GM12891 (cell line): Measurements from ENCODE around the gene C1QTNF12.

ENCODE experiments used
- DNase-seq: peaks from one replicate; pipeline ENCODE4 v3.0.0; 2011; ENCODE audit warnings: low spot score; ENCODE audit not compliant: insufficient read length
- FAIRE-seq: peaks from 2 replicates; lab custom pipeline; 2011; peaks lifted over from hg19 to GRCh38; lab: Jason Lieb, UNC
- PAX5 ChIP-seq: IDR thresholded peaks from 2 replicates; pipeline ENCODE4 v1.6.1; 2011; ENCODE audit warnings: low read length, moderate library complexity, mild to moderate bottlenecking; ENCODE audit not compliant: insufficient read depth, severe bottlenecking
- POLR2A ChIP-seq: IDR thresholded peaks from 2 replicates; pipeline ENCODE4 v1.6.1; 2011; ENCODE audit warnings: low read depth, low read length, control low read depth
- POLR2AphosphoS5 ChIP-seq: IDR thresholded peaks from 2 replicates; pipeline ENCODE4 v1.6.1; 2011; ENCODE audit warnings: low read depth, low read length, control low read depth
- POU2F2 ChIP-seq: IDR thresholded peaks from 2 replicates; pipeline ENCODE4 v1.6.1; 2011; ENCODE audit warnings: low read depth, mild to moderate bottlenecking, control low read depth, low read length, moderate library complexity
- SPI1 ChIP-seq: IDR thresholded peaks from 2 replicates; pipeline ENCODE4 v1.6.1; 2011; ENCODE audit warnings: low read depth, low read length, control low read depth
- TAF1 ChIP-seq: IDR thresholded peaks from 2 replicates; pipeline ENCODE4 v1.6.1; 2011; ENCODE audit warnings: low read depth, low read length, control low read depth

Gene C1QTNF12

GRCh38 chr1:1203561-1204424, 42.7 kb downstream of the C1QTNF12 start:
- no peak for FAIRE-seq
- DNase-seq: no peak
- TF ChIP-seq TAF1 (no peak), POLR2AphosphoS5 (no peak), POLR2A (no peak), PAX5 (no peak), SPI1 (no peak), POU2F2 (no peak)

GRCh38 chr1:1202831-1203560, 43.5 kb downstream of the C1QTNF12 start:
- DNase-seq (no peak), FAIRE-seq (no peak)
- TF ChIP-seq POLR2AphosphoS5 (no peak), PAX5 (no peak), SPI1 (no peak), TAF1 (no peak)

DNA sequence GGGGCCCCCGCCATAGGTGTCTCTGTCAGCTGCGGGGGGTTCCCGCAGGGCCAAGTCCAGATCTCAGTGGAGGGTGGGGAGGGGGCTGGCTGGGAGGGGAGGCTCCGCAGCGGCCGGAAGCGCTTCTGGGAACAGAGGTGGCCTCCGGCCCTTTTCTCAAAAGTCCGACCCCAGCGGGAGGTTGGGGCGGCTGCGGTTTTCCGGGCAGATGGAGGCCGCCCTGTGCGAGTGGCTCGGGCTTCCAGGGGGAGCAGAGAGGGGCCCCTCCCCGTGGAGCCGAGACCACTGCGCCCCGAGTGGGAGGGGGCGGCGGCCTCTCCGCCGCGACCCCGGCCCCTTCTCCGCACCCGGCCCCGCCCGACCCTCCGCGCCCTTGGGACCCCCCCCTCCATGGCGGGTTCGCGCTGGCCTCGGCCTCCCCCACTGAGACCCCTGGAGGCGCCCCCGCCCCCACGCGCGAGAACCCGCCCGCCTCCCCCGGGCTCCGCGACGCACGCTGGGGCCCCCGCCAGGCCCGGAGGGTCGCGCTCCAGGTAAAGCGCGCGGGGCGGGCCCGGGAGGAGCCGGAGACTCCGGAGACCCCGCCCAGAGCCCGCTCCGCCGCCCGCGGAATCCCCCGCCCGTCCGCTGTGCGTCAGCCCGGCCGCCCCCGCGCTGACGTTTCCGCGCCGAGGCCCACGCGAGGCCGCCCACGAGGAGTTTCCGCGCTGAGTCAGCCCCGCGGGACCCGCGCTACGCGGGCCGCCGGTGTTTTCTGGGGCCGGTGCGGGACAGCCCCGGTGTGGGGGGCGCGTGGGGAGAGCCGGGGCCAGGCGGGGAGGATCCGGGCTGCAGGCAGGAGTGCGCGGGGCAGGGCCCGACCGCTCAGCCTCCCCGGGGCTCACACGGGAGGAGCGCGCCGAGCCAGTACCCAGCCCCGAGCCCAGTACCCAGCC, 45.4 kb downstream of the C1QTNF12 start:
- TF ChIP-seq PAX5: no peak
- no peak for TF ChIP-seq POU2F2
- TF ChIP-seq POLR2A: no peak
- TF ChIP-seq TAF1: no peak
- TF ChIP-seq POLR2AphosphoS5: no peak
- no peak for TF ChIP-seq SPI1
- FAIRE-seq (no peak), DNase-seq (no peak)

- no peak for TF ChIP-seq TAF1
- TF ChIP-seq POU2F2: no peak
- no peak for TF ChIP-seq POLR2A
- TF ChIP-seq SPI1: no peak
- TF ChIP-seq POLR2AphosphoS5: no peak
- TF ChIP-seq PAX5: no peak
- no peak for DNase-seq
- no peak for FAIRE-seq
These were observed 46.3 kb downstream of the C1QTNF12 start for GRCh38 chr1:1199961-1200875.

- TF ChIP-seq POU2F2 (no peak), POLR2AphosphoS5 (no peak), POLR2A (no peak), TAF1 (no peak), PAX5 (no peak), SPI1 (no peak)
- FAIRE-seq: no peak
- no peak for DNase-seq
These were observed 47.2 kb downstream of the C1QTNF12 start for GRCh38 chr1:1199141-1199960.

DNA sequence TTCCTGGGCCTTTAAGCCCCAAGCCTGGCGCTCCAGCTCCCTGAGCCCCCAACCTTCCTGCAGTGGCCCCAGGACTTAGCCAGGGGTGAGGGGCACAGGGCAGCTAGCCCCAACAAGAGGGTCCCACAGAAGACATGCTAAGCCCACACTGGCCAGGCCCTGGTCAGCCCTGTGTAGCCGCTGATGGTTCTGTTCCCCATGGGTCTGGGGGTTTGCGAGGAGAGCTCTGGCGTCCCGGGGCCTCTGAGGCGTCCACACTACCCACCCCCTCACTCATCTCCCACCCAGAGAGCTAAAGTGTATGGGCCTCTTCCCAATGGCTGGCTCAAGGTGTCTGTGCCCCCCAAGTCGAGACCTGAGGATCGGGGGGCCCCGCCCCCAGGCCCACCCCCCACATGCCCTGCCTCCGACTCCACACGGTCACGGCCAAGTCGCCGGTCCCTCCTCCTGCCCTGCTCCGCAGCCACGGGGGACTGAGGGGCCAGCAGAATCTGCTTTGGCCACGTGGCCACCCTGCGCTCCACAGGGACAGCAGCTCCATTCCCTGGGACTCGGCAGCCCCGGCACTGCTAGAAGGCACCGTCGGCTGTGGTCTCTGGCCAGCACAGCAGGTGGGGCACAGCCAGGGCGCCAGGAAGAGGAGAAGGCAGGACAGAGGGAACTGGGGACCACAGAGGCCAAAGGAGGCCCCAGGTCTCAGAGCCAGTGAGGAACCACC, 47.9 kb downstream of the C1QTNF12 start:
- no peak for TF ChIP-seq SPI1
- TF ChIP-seq POU2F2: no peak
- no peak for TF ChIP-seq POLR2A
- TF ChIP-seq PAX5: no peak
- DNase-seq (no peak), FAIRE-seq (no peak)

GRCh38 chr1:1197551-1198422, 48.7 kb downstream of the C1QTNF12 start:
- DNase-seq (no peak), FAIRE-seq (no peak)
- no peak for TF ChIP-seq POU2F2
- no peak for TF ChIP-seq SPI1
- TF ChIP-seq POLR2A: no peak
- no peak for TF ChIP-seq POLR2AphosphoS5
- TF ChIP-seq TAF1: no peak
